Dedifferentiated amniotic fluid mesenchymal stem cell (primary cell): Measurements from ENCODE around the gene STAB2.

Source experiments
- DNase-seq: peaks from one replicate; pipeline ENCODE4 v3.0.0-alpha.2; 2016; ENCODE audit errors: extremely low spot score

The STAB2 gene

GRCh38 chr12:103580026-103580425 lies 7.0 kb upstream of the STAB2 start:
- no peak for DNase-seq

GRCh38 chr12:103583008-103583407 lies 4.1 kb upstream of the STAB2 start:
- no peak for DNase-seq

- DNase-seq = no peak
These were observed 941 bp upstream of the STAB2 start for GRCh38 chr12:103586132-103586531.

GRCh38 chr12:103588680-103589079 lies 1.6 kb downstream of the STAB2 start:
- DNase-seq = no peak

GRCh38 chr12:103589517-103589916 lies 2.4 kb downstream of the STAB2 start:
- DNase-seq = no peak

- no peak for DNase-seq
These were observed 3.2 kb downstream of the STAB2 start for GRCh38 chr12:103590271-103590670.

GRCh38 chr12:103596981-103597380 lies 9.9 kb downstream of the STAB2 start:
- no peak for DNase-seq

- no peak for DNase-seq
These were observed 12.2 kb downstream of the STAB2 start for GRCh38 chr12:103599274-103599673.

- DNase-seq = no peak
These were observed 14.1 kb downstream of the STAB2 start for GRCh38 chr12:103600967-103601728.

- DNase-seq = no peak
These were observed 33.3 kb downstream of the STAB2 start for GRCh38 chr12:103620395-103620794.

GRCh38 chr12:103623716-103624115 lies 36.6 kb downstream of the STAB2 start:
- DNase-seq = no peak

- DNase-seq = no peak
These were observed 39.4 kb downstream of the STAB2 start for GRCh38 chr12:103626498-103626897.

GRCh38 chr12:103627189-103627855 lies 40.2 kb downstream of the STAB2 start:
- no peak for DNase-seq

- DNase-seq = no peak
These were observed 45.6 kb downstream of the STAB2 start for GRCh38 chr12:103632554-103633216.

- no peak for DNase-seq
These were observed 47.7 kb downstream of the STAB2 start for GRCh38 chr12:103634732-103635131.

GRCh38 chr12:103635419-103635818 lies 48.3 kb downstream of the STAB2 start:
- no peak for DNase-seq

GRCh38 chr12:103637021-103637420 lies 49.9 kb downstream of the STAB2 start:
- no peak for DNase-seq

- no peak for DNase-seq
These were observed 50.4 kb downstream of the STAB2 start for GRCh38 chr12:103637429-103637828.

GRCh38 chr12:103639983-103640382 lies 52.9 kb downstream of the STAB2 start:
- no peak for DNase-seq

- no peak for DNase-seq
These were observed 53.3 kb downstream of the STAB2 start for GRCh38 chr12:103640410-103640809.

GRCh38 chr12:103640831-103641230 lies 53.8 kb downstream of the STAB2 start:
- no peak for DNase-seq

GRCh38 chr12:103642240-103642864 lies 55.3 kb downstream of the STAB2 start:
- no peak for DNase-seq
